AG04450 (cell line): Measurements from ENCODE around the gene CCR4. TPM values are rescaled to one million over a fixed set of nuclear protein-coding genes. Genes with fewer than 3 reads are reported as not detected.
"Not testable (repeated sequence)": the region's sequence is repeated elsewhere in the genome, so short reads cannot be mapped to it uniquely, and the experiment has no call there.

ENCODE experiments used
- CTCF ChIA-PET: fragments of 300-600, 350-600 bp; formaldehyde crosslinking; extraction: SDS; loops from one replicate; lab custom pipeline; 2022; ENCODE audit warnings: antibody characterized with exemption, inconsistent platforms; lab: Charles Lee
- POLR2A ChIA-PET: fragments of 350-600 bp; formaldehyde crosslinking; extraction: SDS; loops from one replicate; lab custom pipeline; 2021; ENCODE audit warnings: antibody characterized with exemption, inconsistent platforms; lab: Yijun Ruan, JAX
- DNase-seq: peaks from one replicate; pipeline ENCODE4 v3.0.0-alpha.2; 2011; ENCODE audit warnings: low read depth, low spot score
- H3K27ac ChIP-seq: one replicate; pipeline ENCODE4 v1.5.1; 2012; ENCODE audit warnings: low read depth, low read length, control low read depth
- H3K27me3 ChIP-seq: one replicate; pipeline ENCODE4 v1.6.0; 2012; ENCODE audit warnings: low read length; ENCODE audit not compliant: control insufficient read depth, insufficient read depth
- H3K4me3 ChIP-seq: 2 replicates; pipeline ENCODE4 v1.5.1; 2011; ENCODE audit warnings: mild to moderate bottlenecking, low read depth, low read length, control low read depth
- H3K9me3 ChIP-seq: 2 replicates; pipeline ENCODE4 v1.5.1; 2012; ENCODE audit warnings: low read length; ENCODE audit not compliant: control insufficient read depth, insufficient read depth
- CTCF ChIP-seq: IDR thresholded peaks from 2 replicates; pipeline ENCODE4 v1.5.1; 2011; ENCODE audit warnings: low read depth, low read length, control low read depth, inconsistent platforms
- polyA plus RNA-seq: library from polyadenylated mRNA; depleted of rRNA; stranded (reverse); fragments of >200 nt; gene quantifications from 2 replicates; pipeline ENCODE4 v1.2.3, GENCODE V29; 2011

The CCR4 gene
- polyA plus RNA-seq, 1 experiment, result not detected

GRCh38 chr3:32968166-32968919, 16.9 kb downstream of the CCR4 start:
- Histone ChIP-seq H3K4me3 (no peak overlapping the region), H3K27me3 (peaks cover 2% of the 10 kb centered on the region), H3K9me3 (peaks cover 12% of the 10 kb centered on the region), H3K27ac (no peak overlapping the region)
- POLR2A ChIA-PET, result no interaction called here
- CTCF ChIA-PET, result interaction anchor here (0.6 to 2.7 kb wide), 3 partner anchors 10 to 134 kb away, joined by 3 to 19 read pairs (median 3); no protein-coding TSS in a partner anchor
- no peak for DNase-seq
- no peak for TF ChIP-seq CTCF

GRCh38 chr3:32968920-32969389, 17.5 kb downstream of the CCR4 start:
- DNase-seq, result no peak
- CTCF ChIA-PET, result interaction anchor here (1.0 to 2.7 kb wide), 2 partner anchors 105 to 135 kb away, joined by 3 to 19 read pairs; no protein-coding TSS in a partner anchor
- POLR2A ChIA-PET, result no interaction called here
- no peak overlapping the region for H3K4me3 ChIP-seq
- H3K27ac ChIP-seq, result no peak overlapping the region
- peaks cover 12% of the 10 kb centered on the region for H3K9me3 ChIP-seq
- no peak for TF ChIP-seq CTCF
- peaks cover 2% of the 10 kb centered on the region for H3K27me3 ChIP-seq

- CTCF ChIA-PET, result interaction anchor here (2.7 kb wide), 1 partner anchor 105 kb away, joined by 19 read pairs; no protein-coding TSS in a partner anchor
- DNase-seq, result no peak
- no peak overlapping the region for H3K4me3 ChIP-seq
Measured at GRCh38 chr3:32969656-32970055, 18.2 kb downstream of the CCR4 start.

GRCh38 chr3:32971291-32971690, 19.8 kb downstream of the CCR4 start:
- H3K9me3 ChIP-seq, H3K4me3 ChIP-seq, DNase-seq, H3K27me3 ChIP-seq, H3K27ac ChIP-seq, POLR2A ChIA-PET: not testable (repeated sequence)
- CTCF ChIA-PET, result interaction anchor here (0.5 kb wide), 1 partner anchor 103 kb away, joined by 4 read pairs; no protein-coding TSS in a partner anchor

More at GRCh38 chr3:32969656-32970055, 18.2 kb downstream of the CCR4 start:
- TF ChIP-seq CTCF, result no peak
- peaks cover 2% of the 10 kb centered on the region for H3K27me3 ChIP-seq
- no peak overlapping the region for H3K27ac ChIP-seq
- peaks cover 12% of the 10 kb centered on the region for H3K9me3 ChIP-seq
- POLR2A ChIA-PET, result no interaction called here

- ChIA-PET CTCF (no interaction called here), POLR2A (no interaction called here)
- Histone ChIP-seq H3K9me3 (no peaks in the 10 kb centered on the region), H3K27ac (no peak overlapping the region), H3K27me3 (peaks cover 2% of the 10 kb centered on the region), H3K4me3 (no peak overlapping the region)
- DNase-seq, result no peak
- no peak for TF ChIP-seq CTCF
Measured at GRCh38 chr3:32972482-32973146, 21.2 kb downstream of the CCR4 start.
